ENCODE data around the gene GRB7.
"Not testable (repeated sequence)": the region's sequence is repeated elsewhere in the genome, so short reads cannot be mapped to it uniquely, and the experiment has no call there.

GRB7 gene

DNA sequence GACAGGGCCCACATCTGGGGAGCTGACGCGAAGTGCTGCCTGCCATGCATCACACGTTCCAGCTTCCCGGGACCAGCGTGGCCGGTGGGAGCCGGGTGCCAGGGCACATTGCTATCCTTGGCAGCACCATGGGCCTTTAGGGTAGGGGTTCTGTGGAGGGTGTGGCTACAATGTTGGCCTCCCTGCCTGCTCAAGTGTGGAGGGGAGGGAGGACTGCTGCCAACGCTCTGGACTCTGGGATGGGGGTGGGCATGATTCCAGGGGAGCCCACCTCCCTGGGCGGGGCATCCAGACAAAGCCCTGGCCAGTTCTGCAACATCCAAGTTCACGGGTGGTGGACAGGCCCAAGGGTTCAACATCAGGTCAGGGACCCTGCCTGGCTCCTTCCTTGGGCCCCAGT is 13.9 kb downstream of the GRB7 start:
- DNase-seq (ENCODE audit: low read depth, low spot score) = no peak

DNA sequence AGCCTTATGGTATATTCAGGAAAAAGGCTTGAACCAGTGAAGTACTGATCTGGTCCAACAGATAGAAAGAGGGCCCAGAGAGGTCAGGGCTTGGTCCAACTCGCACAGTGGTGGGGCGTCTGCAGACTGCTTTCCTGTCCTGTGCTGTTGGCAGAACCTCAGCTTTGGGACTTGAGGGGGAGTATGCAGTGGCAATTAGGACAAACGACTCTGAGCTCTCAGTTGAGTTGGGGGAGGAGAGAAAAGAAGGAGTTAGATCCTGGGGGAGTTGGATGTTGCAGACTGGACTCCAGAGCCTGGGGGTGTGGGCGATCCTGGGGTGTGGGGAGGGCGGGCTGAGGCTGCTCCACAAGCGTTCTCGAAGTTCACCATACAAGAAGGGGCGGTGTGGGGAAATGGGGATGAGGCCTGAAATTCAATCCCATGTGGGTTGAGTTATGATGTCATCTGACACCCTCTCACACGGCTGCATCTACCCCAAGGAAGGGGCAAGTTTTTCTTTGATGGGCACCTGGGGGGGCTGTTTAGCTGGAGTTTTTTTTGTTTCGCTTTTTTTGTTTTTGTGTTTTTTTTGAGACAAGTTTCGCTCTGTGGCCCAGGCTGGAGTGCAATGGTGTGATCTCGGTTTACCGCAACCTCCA is 14.6 kb downstream of the GRB7 start:
- DNase-seq (ENCODE audit: low read depth, low spot score) = no peak

DNA sequence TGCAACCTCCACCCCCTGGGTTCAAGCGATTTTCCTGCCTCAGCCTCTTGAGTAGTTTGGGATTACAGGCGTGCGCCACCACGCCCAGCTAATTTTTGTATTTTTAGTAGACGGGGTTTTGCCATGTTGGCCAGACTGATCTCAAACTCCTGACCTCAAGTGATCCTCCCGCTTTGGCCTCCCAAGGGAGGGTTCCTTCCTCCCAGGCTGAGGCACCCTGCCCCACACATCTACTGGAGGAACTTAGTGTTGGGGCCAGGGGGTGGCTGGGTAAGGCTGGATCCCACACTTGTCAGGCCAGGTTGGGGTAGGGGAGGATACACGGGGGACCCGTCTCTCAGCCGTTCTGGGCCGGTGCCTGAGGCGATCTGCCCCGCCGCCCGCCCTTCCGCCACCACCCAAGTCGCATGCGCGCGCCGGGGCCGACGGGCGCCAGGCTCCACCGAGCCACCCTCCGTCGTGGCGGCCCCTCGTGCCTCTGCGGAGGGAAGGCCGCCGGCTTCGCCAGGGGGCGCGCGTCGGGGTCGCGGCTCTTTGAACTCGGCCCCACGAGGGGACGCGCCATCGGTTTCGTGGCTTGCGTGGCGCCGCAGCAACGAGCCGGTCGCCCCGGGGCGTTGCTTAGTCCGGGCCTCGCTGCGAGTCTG is 15.9 kb downstream of the GRB7 start:
- no peak for DNase-seq (ENCODE audit: low read depth, low spot score)

DNA sequence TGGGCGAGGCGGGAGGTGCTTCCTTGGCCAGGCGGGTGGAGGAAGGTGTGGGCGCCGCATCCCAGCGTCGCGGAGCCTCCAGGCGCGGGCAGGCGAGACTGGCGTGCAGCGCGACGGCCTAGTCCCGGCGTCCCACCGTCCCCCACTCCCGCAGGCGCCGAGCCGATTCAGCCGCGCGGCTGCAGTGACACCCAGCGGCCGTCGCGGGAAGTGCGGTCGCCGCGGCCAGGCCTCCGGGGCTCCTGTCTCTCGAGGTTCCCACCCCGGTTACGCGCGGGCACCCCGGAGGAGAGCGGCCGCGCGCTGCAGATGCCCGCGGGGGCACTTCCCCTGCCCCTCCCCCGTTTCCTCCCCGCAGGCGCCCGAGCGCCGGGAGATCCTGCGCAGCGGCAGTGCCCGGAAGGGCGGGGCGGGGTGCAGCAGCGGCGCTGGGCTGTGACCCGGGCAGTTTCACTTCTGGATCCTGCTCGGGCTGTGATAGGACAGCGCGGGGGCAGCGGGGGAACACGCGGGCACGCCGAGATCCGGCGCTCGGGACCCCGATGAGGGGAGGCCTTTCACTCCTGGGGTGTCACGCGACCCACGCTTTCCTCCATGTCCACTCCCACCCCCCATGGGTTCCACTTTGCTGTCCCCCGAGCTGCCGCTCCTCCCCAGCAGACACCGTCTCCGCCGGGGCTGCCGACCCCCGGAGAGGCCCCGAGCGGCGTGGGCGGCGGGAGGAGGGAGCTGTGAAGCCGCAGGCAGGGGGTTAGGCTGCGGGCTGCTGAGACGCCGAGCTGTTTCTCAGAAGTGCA is 16.6 kb downstream of the GRB7 start:
- peak; percentile 94 for DNase-seq (ENCODE audit: low read depth, low spot score)

DNA sequence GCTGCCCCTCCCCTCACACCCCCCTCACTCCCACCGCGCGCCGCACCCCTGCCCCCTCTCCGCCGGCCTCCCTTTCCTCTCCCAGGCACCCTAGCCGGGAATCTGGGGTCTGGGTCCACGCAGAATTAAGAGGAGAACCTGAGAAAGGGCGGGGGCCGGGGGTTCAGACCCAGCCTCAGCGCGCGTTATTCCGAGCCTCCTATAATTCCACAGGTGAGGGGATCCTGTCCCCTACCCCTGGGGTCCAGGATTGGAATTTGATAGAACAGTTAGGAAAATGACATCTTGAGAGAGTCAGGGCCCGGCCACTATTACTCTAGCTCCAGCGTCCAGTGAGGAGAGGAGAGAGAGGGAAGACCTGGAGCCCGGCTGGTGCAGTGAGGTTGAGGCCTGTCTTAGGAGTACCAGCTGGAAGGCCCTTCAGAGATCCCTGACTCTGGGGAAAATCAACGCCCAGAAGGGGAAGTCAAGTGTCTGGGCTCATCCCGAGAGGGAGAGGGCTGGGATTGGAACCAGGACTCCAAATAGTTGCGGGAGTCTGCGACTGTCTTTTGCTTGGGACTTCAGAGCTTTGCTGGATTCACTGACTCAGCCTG is 17.3 kb downstream of the GRB7 start:
- no peak for DNase-seq (ENCODE audit: low read depth, low spot score)

DNA sequence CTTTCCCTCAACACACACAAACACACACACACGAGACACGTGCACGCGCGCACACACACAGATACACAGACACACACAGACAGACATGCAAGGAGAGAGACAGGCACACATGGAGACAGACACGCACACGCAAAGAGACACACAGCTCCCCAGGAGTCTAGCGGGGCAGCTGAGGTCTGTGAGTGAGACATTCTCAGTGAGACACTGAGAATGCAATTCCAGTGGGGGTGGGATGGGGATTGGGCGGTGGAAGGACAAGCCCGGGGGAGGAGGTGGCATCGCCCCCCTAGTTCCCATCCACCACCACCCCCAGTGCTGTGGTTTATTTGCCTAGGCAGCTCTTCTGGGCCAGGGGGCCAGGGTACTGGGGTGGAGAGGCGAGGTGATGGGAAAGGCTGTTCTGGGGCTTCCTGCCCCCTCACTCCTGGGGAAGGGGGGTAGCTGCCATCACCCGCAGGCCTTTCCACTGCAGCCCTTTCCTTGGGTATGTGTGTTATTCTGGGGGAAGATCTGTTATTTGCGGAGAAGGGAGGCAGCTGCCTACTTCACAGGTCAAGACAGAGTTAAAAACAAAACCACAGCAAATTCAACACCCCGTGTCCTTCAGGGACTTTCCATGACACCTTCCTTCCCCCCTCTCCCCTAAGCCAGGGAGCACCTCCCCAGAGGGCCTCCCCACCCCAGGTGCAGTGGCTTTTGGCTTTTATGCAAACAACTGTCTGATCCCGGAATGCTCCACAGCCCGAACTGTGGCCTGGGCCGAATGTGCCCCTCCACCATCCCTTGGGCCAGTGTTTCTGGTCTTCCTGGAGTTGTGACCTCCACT is 18.0 kb downstream of the GRB7 start:
- DNase-seq (ENCODE audit: low read depth, low spot score) = peak; percentile 66

DNA sequence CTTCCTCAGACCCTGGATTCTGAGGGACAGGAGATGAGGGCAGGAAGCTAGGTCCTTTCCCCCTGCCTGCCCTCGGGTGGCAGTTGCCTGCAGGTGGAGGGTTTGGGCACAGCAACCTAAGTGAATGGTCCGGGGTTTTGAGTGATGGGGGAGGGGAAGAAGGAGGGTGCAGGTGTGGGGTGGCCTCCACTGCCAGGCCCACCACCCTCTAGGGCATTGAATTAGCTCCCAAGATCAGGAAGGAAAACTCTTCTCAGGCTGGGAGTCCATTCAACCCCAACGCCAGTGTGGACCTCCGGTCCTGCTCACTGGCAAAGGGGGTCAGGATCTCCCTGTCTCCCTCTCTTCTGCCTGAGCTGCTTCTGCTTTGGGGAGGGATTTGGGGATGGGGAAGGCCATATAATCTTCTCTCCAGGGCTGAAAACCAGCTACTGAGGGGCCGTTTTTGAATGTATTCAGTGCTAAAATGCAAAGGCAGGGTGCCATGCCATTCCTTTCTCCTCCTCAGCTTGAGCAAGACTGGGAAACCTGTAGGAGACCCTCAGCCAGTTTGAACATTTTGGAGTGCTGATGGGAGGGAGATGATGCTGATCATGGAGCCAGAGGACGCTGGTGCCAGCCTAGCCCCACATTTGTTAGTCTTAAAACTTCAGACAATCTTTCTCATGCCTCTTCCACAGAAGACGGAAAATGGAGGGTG is 18.8 kb downstream of the GRB7 start:
- DNase-seq (ENCODE audit: low read depth, low spot score) = no peak

DNA sequence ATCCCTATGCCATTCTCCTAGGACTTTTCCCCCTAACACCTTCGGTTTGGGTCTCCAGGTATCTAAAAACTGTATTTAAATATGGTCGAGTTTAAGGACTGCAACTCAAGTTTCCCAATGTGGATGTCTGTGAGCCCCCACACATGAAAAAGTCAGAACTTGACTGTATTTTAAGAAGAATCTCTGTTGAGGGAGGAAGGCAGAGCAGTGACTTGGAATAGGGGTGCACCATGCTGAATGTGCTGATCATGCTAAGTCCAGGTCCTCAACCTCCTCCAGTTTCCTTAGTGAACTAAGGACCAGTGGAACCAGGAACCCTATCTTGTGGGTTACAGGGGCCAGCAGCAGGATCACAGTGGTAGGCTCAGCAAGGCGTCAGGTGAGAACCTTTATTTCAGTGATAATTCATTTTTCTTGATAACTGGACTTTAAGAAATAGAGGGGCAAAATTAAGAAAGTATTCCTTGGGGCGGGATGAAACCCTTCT is 19.5 kb downstream of the GRB7 start:
- DNase-seq (ENCODE audit: low read depth, low spot score) = no peak

DNA sequence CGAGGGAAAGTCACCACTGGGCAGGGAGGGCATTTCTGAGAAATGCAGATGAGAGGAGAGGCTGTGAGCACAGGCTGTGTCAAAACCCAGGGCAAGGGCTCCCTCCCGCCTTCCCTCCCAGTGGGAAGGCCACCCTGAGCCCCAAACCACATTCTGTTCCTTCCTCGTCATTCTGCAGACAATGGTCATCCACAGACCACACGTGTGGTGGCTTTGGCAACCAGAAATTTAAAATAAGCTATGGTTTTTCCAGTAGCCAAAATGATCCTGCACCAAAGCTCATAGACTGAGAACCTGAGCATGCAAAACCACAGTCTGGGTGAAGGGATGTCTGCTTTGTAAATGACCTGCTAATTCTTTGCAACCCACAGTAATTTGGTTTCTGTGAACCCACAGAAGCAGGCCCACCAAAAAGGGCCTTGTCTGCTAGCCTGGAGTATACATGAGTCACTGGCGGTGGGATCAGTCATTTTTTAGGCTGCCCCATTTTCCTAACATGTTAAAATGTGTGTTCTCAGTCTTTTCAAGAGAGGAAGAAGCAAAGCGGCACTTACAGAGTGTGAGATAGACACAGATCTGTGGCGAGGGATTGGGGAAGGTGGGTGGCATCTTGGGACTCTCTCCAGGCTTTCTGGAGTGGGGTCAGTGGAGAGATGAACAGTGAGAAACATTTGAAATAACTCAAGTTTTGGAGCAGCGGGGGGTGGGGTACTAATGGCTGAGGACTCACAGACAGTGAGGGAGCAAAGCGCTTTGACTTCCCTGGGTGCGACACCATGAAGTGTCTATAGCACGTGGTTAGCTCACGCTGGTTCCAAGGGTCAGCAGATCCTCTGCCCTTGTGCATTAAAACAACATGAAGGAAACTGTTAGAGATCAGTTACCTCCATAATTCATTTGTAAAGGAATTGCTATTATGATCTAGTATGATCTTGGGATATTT is 20.5 kb downstream of the GRB7 start:
- peak; percentile 94 for DNase-seq (ENCODE audit: low read depth, low spot score)

DNA sequence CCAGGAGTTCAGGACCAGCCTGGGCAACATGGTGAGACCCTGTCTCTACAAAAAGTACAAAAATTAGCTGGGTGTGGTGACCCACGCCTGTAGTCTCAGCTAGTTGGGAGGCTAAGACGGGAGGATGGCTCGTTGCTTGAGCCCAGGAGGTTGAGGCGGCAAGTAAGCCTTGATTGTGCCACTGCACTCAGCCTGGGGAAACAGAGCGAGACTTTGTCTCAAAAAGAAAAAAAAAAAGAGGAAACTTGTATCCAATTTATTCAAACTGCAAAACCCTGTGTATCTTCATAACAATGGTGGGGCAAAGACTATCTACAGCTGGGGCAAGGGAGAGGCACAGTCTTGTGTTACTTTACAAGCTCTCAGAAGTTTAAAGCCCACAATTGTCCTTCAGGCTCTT is 21.5 kb downstream of the GRB7 start:
- DNase-seq (ENCODE audit: low read depth, low spot score) = no peak

DNA sequence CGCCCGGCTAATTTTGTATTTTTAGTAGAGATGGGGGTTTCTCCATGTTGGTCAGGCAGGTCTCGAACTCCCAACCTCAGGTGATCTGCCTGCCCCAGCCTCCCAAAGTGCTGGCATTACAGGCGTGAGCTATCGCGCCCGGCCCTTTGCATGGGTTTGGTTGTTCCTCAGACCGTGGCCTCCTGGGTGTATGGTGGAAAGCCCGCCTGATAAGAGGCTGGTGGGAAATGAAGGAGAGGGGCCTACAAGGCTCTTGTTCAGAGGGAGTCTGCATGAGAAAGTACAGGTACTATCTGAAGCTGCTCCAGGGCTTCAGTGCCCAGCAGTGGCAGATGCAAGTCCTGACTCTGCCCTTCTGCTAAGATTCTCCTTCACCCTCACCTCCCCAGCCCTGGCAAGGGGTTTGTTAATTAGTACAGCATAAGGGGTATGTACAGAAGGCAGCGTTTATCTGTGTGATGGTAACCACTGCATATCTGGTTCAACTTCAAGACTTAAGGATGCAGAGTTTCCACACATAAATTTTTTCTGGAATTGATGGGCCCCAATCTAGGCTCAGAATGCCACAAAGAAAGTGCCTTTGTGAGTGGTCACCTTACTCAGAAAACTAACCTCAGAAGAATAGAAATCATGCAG is 24.2 kb downstream of the GRB7 start:
- DNase-seq (ENCODE audit: low read depth, low spot score) = no peak

DNA sequence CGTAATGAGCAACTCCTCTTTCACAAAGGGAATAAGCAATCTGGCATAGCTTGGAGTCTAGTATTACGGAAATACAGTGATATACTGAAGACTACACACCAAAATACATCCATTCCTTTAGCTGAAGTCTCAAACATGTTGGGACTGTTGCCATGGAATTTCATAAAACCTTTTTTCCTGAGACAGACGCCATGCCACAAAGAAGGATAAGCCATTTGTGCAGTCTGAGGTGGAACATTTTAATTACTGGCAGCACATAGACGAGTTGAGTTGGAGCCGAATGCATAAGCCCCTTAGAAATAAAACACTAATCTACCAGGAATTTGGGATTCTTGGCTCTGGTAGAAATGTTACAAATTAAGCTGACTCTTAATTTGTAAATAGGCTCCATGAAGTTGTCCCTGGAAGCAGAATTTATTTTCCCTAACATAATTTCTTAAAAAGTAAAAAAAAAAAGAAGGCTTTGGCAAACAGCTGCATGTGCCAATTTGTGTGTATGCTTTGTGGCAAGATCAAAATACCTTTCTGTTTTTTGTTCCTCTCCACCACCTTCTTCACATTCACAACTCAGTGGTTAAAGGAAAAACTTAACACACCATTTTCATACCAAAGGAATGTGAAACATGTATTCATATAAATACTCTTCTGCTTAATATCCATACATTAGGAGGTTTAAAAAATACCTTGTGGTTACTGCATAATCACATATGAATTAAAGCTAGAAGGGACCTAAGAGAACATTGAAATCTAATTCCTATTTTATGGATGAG is 25.5 kb downstream of the GRB7 start:
- DNase-seq (ENCODE audit: low read depth, low spot score) = peak; percentile 91

DNA sequence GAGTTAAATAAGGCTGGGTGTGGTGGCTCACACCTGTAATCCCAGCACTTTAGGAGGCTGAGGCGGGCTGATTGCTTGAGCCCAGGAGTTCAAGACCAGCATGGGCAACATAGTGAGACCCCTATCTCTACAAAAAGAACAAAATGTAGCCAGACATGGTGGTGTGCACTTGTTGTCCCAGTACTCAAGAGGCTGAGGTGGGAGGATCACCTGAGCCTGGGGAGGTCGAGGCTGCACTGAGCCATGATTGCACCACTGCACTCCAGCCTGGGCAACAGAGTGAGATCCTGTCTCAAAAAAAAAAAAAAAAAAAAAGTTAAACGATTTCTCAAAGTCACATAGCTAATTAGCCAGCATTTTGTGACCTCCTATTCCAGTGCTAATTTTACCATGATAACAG is 26.4 kb downstream of the GRB7 start:
- DNase-seq (ENCODE audit: low read depth, low spot score) = not testable (repeated sequence)

DNA sequence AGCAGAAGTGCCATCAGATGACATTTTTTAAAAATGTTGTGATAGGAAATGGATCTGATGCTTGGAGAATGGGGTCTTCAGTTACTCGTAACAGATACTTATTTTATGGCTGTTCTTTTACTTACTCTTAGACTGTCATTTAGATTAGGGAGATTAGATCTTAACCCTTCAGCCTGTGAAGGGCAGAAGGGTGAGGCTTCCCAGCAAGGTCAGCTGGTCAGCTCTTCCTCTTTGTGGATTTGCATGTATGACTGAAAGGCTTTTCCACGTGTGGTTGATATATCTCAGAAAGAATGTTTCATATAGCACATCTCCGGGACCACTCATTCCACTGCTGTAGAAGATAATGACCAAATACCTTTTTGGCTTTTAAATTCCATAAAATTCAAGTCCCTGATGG is 27.4 kb downstream of the GRB7 start:
- DNase-seq (ENCODE audit: low read depth, low spot score) = no peak

DNA sequence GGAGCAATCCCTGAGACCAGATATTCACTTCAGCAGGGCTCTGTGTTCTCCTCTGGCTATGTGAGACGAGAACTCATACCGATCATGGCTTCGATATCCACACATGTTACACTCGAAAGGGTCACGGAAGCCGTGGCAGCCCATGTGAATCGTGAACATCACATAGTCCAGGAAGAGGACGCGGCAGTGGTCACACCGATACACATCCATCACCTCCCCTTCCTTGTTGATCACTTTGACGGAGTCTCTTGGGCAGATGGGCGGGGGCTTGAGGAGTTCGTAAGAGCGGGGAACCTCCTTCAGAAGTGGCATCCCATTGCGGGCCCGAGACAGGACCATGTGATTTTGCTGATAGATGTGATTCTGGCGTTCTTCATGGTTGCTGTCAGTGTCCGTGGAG is 28.0 kb downstream of the GRB7 start:
- DNase-seq (ENCODE audit: low read depth, low spot score) = no peak

DNA sequence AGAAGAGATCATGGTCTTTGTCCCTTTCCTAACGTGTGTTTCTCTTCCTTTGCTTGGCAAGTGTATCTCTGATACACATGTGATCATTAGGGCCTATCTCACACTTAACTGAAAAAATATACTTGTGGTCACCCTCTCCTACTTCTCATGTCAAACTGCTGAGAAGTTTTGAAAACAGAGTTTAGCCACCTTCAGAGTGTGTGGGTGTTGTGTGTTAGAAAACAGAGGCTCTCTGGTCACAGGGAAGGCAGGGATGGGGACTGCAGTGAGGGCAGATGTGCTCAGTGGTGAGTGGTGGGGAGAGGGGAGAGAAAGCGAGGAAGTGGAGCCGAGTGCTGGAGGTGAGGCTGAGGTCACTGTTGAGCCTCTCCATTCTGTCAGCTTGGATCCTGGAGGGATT is 29.4 kb downstream of the GRB7 start:
- no peak for DNase-seq (ENCODE audit: low read depth, low spot score)

DNA sequence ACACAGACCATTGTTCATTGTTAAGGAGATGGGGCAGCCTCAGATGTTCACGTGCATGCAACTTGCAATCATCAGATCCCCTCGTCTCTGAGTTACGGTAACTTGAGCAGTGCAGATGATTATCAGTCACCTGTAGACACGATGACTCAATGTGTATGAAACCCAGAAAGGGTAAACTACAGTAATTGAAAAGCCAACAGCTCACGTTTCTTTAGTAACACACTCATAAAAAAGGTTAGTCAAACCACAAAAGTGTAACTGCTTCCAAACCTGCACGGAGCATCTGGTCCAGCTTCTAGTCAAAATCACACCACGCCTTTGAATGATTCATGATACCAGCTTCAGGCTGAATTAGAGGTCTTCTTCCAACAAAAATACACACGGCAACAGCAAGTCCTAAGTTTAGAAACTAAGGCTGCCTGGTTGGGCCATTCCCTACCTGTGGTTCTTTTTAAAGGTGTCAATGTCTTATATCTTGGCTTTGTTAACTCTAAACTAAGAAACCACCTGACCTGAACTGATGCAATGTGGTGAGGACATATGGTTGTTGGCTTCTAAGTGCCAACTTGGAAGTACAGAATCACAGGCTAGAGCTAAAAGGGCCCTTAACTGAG is 32.3 kb downstream of the GRB7 start:
- DNase-seq (ENCODE audit: low read depth, low spot score) = peak; percentile 28

DNA sequence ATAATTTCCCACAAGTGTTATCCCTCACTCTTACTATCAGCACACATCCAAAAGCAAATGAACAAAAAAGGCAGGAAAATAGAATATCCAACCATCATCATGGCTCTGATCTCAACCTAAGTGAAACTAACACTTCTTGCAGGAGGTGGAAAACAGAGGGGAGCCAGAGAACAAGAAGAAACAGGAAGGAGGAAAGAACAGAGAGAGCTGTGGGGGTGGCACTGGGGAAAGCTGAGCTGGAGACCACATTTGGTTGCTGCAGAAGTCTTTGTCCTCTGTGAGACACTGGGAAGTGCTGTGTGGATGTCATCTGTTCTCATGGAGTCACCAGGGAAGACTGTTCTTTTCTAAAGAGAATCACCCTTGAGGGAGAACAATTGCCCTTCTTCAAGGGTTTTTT is 34.7 kb downstream of the GRB7 start:
- no peak for DNase-seq (ENCODE audit: low read depth, low spot score)
